SK-N-SH (cell line): ENCODE data around the gene CDH4.

Source experiments
- CHD2 ChIP-seq: fragments of 150-350 bp; IDR thresholded peaks from 2 replicates; pipeline ENCODE4 v1.6.1; 2018; ENCODE audit warnings: low read length; ENCODE audit not compliant: partially characterized antibody
- CTCF ChIP-seq: fragments of 200-600 bp; sonication (generic); IDR thresholded peaks from 2 replicates; pipeline ENCODE4 v1.6.1; 2017; ENCODE audit warnings: antibody characterized with exemption, mild to moderate bottlenecking, moderate library complexity
- EZH2phosphoT487 ChIP-seq: fragments of 200-600 bp; sonication (generic); IDR thresholded peaks from 2 replicates; pipeline ENCODE4 v1.6.1; 2017; ENCODE audit warnings: low read depth, mixed run types, mild to moderate bottlenecking, antibody characterized with exemption, moderate library complexity, borderline replicate concordance
- FOXM1 ChIP-seq: IDR thresholded peaks from 2 replicates; pipeline ENCODE4 v1.4.0; 2012; ENCODE audit warnings: low read depth, mild to moderate bottlenecking
- GATA2 ChIP-seq: sonication (generic); formaldehyde crosslinking; IDR thresholded peaks from 2 replicates; pipeline ENCODE4 v1.5.0; 2020; ENCODE audit warnings: mild to moderate bottlenecking, missing genetic modification reagents
- MAX ChIP-seq: IDR thresholded peaks from 2 replicates; pipeline ENCODE4 v1.4.0; 2012; ENCODE audit warnings: low read depth
- MXI1 ChIP-seq: IDR thresholded peaks from 2 replicates; pipeline ENCODE4 v1.6.1; 2012; ENCODE audit warnings: mild to moderate bottlenecking, low read depth, low read length, improper control_type of control experiment
- PBX3 ChIP-seq: IDR thresholded peaks from 2 replicates; pipeline ENCODE4; 2012
- POLR2AphosphoS5 ChIP-seq: IDR thresholded peaks from 2 replicates; pipeline ENCODE4 v1.6.1; 2012; ENCODE audit warnings: low read depth, low read length
- USF1 ChIP-seq: IDR thresholded peaks from 2 replicates; pipeline ENCODE4 v1.4.0; 2012; ENCODE audit warnings: low read depth, borderline replicate concordance
- TF ChIP-seq, protein P1 (sequence below): IDR thresholded peaks from 2 replicates; pipeline ENCODE4 v1.4.0; 2012; ENCODE audit warnings: low read depth, borderline replicate concordance

DNA sequence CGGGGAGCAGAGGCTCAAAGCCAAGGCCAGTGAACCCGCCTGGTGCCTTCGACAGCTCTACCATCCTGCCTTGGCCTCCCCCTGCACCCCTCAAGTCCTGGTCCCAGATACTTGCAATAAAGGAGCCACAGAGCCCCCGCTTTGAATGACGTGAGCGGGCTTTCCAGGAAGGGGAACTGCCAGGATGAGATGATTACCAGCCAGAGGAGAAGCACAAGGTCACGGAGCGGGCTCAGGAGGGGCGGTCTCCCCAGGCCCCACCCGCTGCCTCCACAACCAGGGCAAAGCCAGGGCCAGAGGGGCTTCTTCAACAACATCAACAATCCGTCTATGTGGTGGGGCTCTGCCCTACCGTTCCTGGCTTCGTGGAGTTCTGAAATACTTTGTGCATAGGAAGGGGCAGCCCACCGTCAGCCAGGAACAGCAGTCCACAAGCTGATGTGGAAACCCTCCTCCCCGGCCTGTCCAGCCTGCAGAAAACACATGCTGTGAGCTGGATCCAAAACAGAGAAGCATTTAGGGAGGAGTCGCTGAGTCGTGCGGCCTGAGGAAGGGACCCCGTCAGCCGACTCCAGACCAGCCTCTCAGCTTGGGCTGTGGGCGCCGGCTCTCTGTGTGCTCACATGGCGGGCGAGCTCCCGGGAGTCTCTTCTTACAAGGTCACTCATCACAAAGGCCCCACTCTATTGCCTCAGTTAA, 392.5 kb downstream of the CDH4 start:
- no peak for TF ChIP-seq MXI1
- TF ChIP-seq CTCF = no peak
- TF ChIP-seq EZH2phosphoT487 = no peak
- TF ChIP-seq PBX3 = no peak
- TF ChIP-seq POLR2AphosphoS5 = no peak
- TF ChIP-seq CHD2 = no peak
- TF ChIP-seq, protein P1, sequence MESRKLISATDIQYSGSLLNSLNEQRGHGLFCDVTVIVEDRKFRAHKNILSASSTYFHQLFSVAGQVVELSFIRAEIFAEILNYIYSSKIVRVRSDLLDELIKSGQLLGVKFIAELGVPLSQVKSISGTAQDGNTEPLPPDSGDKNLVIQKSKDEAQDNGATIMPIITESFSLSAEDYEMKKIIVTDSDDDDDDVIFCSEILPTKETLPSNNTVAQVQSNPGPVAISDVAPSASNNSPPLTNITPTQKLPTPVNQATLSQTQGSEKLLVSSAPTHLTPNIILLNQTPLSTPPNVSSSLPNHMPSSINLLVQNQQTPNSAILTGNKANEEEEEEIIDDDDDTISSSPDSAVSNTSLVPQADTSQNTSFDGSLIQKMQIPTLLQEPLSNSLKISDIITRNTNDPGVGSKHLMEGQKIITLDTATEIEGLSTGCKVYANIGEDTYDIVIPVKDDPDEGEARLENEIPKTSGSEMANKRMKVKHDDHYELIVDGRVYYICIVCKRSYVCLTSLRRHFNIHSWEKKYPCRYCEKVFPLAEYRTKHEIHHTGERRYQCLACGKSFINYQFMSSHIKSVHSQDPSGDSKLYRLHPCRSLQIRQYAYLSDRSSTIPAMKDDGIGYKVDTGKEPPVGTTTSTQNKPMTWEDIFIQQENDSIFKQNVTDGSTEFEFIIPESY = no peak
- no peak for TF ChIP-seq USF1
- TF ChIP-seq MAX = no peak
- no peak for TF ChIP-seq GATA2
- TF ChIP-seq FOXM1 = no peak
